Measurements from ENCODE around the gene PSMD4.
A peak's percentile ranks its signal among the peaks of the same experiment; 100 is the strongest.
"Not testable (repeated sequence)": the region's sequence is repeated elsewhere in the genome, so short reads cannot be mapped to it uniquely, and the experiment has no call there.

The PSMD4 gene

DNA sequence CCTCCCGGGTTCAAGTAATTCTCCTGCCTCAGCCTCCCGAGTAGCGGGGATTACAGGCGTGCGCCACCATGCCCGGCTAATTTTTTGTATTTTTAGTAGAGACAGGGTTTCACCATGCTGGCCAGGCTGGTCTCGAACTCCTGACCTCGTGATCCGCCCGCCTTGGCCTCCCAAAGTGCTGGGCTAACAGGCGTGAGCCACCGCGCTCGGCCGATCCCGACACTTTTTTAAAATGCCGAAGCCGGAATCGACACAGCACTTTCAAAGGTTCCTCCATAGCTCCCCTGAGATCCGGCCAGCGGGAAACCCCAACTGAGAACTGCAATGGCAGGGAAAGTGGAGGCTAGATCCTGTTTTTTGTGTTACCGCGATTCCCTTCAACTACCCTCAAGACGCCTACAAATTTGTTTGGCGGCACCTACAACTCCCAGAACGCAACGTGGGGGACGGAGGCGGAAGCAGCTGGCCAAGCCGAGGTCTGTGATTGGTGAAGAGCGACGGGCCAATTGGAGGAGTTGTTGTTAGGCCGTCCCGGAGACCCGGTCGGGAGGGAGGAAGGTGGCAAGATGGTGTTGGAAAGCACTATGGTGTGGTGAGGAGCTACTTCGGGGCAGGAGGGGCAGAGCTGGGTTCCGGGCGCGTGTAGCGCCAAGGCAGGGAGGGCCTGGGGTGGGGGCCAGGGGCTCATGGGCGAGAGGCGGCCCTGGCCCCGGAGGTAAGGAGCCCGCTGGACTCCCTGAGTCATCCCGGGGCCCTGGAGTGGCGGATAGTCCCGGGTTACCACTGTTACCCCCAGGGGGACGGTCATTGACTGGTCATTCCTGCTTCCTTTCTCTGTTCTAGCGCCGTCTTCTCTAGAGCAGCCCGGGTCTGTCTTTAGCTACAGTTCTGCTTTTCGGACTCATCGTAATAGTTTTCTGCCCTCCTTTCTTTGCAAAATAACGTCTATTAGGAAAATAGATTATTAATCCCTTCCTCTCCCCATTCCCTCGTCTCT is at the start of gene PSMD4:
Gene PSMD4, plus strand, starts transcription at position 518 of the 997 bp plus-strand sequence. Its CDS starts 49 bp downstream, at position 567.
- DNase-seq = peak; percentile 93

DNA sequence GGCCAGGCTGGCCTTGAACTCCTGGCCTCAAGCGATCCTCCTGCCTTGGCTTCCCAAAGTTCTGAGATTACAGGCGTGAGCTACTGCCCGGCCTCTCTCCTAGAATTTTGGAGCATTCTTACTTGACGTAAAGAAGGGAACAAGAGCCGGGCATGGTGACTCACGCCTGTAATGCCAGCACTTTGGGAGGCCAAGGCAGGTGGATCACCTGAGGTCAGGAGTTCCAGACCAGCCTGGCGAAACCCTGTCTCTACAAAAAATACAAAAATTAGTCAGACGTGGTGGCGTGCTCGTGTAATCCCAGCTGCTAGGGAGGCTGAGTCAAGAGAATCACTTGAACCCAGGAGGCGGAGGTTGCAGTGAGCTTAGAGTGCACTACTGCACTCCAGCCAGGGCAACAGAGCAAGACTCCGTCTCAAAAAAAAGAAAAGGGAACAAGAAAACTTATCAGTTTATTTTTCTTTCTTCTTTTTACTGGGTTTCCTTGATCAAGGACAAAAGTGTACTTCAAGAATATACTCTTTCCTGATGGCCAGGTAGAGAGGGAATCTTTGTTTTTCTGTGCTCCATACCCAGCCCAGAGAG is 49.1 kb upstream of the PSMD4 start:
- DNase-seq = not testable (repeated sequence)

DNA sequence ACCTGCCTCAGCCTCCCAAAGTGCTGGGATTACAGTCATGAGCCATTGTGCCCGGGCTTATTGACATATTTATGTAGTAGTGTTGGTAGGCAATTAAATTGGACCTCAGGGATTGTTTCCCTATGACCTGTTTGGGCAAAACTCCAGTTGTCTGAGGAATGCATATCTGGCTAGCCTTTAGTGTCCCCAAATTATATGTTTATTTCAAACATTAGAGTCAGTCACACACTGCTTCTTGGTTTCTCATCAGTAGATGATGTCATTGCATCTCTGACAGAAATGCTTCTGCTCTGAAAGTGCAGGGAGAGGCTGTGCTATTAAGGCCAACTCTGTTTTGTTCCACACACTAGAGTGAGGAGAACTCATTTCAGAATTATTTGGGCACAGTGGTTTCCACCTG is 43.7 kb upstream of the PSMD4 start:
- no peak for DNase-seq

DNA sequence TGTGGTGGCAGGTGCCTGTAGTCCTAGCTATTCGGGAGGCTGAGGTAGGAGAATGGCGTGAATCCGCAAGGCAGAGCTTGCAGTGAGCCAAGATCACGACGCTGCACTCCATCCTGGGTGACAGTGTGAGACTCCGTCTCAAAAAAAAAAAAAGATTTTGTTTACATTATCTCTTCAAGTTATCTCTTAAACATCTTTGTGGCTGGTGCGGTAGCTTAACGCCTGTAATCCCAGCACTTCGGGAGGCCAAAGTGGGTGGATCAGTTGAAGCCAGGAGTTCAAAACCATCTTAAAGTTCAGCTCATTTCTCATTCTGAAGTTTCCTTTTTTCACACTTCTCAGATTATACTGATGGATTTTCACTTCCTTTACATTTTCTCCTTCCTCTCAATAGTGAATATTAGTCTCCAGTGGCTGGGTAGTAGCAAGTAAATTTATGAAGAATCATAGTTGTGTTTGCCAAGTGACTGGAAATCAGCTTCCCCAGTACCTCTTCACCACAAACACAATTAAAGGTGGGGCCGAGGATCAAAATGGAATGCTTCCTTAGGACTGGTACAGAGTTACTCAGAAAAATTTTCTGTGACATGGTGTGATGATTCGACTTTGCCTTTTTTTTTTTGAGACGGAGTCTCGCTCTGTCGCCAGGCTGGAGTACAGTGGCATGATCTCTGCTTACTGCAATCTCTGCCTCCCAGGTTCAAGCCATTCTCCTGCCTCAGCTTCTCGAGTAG is 42.4 kb upstream of the PSMD4 start:
- DNase-seq = no peak

DNA sequence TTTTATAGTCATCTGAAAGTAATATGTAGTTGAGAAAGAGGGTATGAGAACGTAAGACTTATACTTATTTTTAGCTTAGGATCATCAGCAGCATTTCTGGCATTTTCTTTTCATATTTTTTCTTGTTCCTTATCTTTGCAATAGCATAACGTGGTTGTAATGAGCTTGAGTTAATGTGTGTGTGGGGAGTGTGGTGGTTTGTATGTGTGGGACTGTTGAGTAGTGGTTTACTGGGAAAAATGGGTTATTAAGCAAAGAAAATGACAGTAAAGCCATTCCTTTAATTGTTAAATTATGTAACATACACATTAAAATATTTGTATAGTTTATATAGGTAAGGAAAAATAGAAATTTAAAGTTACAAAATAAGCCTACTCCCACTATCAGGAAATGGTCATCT is 41.0 kb upstream of the PSMD4 start:
- no peak for DNase-seq

DNA sequence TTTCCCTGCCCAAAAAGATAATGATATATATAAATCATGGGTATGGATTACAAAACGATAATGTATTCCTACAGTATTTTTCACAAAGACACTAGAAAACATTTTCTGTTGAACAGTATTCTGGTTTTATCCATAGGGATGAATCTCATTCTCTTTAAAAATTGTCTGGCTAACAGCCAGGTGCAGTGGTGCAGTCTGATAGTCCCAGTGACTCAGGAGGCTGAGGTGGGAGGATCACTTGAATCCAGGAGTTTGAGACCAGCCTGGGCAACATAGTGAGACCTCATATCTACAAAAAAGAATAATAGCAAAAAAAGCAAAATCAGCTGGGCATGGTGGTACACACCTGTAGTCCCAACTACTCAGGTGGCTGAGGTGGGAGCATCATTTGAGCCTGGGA is 32.9 kb upstream of the PSMD4 start:
- no peak for DNase-seq

DNA sequence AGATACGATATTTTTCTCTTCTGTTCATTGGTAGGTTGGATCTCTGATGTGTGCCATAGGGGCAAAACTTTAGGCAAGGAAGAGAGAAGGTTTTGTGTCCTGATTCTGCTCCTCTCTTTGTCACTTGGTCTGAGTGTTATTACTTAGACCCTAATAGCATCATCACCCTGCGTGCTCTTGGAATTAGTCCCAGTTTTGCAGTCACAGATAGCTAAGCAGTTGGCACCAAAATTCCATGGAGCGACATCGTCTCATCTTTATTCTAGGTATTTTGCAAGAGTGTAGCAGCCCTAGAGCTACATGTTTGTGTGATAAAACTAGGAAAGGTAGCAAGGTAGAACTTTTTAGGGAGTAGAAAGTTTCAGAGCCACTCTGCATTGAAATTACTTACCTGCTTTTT is 32.4 kb upstream of the PSMD4 start:
- no peak for DNase-seq

DNA sequence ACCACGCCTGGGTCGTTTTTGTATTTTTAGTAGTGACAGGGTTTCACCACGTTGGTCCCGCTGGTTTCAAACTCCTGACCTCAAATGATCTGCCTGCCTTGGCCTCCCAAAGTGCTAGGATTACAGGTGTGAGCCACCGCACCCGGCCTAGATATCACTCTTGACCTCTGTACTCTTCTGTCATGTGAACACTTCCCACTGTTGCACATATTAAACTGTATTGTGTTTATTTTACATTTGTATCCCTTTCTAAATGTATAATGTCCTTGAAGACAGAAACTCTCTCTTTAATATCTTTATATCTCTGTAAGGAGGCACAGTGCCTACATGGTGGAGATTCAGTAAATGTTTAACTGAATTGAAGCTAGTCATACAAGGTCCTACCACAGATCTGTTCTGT is 19.3 kb upstream of the PSMD4 start:
- DNase-seq = no peak

DNA sequence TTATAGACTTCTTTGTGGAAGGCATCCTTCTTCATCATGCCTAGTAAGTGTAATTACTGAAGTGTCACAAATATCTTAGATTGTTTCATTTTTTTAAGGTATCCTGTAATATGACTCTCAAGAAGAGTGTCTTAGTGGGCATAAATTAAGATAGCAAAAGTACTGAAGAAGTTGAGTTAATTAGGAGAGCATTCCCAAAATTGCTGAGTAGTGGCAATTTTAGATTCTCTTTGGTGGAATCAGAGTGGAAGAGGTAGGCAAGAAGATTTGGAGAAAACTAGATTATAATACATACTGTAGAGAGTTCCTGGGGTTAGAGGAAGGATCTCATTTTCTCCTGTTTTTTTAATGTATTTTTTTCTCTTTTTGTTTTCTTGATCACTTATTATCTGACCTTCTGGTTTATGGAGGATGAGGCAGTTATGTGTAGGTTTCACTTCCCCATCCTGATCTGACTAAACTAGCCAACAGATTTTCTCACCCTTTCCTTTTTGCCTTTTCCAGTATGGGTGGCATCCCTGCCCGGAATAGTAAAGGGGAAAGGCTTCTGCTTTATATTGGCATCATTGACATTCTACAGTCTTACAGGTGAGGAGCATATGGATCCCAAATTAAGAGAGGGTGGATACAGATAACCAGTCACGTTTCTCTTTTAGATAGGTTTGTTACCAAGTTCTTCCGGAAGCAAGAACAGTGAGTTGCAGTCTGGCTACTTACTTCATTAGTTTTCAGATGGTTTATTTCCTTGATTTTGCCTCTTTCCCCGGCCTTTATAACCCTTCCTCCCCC is 16.7 kb upstream of the PSMD4 start:
- DNase-seq = no peak

DNA sequence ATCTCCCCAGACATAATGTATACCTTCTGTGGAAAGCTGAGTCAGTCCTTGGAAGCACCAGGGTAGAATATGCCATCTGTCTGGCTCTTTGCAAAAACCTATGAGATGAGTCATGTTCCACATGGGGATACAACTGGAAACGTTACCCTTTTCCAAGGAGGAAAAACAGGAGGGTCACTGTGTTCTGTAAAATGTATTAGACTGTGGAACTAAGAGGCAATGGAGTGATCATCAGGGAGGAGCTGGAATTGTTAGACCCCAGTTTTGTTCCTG is 16.1 kb upstream of the PSMD4 start:
- DNase-seq = no peak

DNA sequence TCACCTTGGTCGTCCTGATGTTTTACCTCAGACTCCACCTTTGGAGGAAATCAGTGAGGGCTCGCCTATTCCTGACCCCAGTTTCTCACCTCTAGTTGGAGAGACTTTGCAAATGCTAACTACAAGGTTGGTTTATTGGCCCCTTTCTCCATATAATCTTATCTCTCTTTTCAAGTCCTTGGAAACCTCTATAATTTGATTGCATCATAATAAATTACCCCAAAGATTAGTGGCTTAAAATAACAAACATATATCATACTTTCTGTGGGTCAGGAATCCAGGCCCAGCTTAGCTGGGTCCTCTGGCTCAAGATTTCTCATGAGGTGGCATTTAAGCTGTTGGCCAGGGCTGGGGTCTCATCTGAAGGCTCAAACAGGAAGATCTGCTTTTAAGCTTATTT is 12.1 kb upstream of the PSMD4 start:
- no peak for DNase-seq

DNA sequence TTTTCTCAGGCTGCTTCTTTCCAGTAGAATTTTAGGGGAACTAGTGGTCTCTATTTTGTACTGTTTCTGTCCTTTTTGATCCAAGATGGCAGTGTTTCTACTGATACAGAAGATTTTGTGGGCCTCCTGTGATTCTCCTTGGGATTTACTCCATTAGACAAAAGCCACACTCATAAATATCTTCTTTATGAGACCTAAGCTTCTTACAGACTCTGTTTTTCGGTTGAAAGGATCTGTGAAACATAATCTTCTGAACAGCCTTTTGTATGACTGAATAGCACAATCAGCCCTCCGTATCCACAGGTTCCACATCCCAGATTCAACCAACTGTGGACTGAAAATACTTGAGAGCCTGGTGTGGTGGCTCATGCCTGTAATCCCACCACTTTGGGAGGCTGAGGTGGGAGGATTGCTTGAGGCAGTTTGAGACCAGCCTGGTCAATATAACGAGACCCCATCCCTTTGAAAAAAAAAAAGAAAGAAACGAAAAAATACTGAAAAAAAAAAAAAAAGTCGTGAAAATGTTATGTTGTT is 10.8 kb upstream of the PSMD4 start:
- DNase-seq = no peak

DNA sequence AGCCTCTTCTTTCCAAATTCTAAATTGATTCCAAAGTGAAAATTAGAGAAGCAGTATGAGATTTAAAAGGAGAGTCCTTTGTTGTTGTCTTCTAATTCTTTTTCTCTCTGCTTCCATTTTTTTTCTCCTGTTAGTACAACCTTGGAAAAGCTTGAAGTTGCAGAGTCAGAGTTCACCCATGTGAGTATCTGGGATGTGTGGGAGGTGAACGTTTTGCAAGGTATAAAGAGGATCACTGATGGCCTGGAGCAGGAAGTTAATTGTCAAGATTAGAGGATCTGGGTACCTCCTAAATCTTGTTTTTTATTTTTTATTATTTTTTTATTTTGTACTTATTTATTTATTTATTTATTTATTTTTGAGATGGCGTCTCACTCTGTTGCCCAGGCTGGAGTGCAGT is 7.7 kb upstream of the PSMD4 start:
- no peak for DNase-seq

DNA sequence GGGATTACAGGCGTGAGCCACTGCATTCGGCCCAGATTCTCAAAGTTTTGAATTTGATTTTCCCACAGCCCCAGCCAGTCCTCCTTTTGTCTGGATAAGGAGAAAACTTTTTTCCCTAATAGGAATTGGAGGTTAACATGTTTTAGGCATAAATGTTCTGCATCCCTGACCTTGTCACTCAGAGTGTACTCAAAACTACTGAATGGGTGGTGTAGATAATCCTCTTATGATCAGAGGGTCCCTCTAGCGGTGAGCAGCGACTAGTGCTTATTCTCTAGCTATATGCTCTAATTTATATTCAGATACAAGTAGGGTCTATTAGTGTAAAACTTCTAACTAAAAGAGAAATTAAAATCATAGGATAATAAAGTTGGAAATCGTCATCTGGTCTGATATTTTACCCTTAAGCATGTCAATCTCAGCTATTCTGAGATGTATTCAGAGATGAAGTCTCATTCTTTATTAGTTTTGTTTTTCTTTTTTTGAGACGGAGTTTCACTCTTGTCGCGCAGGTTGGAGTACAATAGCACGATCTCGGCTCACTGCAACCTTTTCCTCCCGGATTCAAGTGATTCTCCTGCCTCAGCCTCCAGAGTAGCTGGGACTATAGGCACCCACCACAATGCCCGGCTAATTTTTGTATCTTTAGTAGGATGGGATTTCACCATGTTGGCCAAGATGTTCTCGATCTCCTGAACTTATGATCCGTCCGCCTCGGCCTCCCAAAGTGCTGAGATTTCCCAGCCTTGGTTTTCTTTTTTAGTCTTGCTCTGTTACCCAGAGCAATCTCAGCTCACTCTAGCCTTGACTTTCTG is 2.7 kb upstream of the PSMD4 start:
- peak; percentile 43 to 52 for DNase-seq

DNA sequence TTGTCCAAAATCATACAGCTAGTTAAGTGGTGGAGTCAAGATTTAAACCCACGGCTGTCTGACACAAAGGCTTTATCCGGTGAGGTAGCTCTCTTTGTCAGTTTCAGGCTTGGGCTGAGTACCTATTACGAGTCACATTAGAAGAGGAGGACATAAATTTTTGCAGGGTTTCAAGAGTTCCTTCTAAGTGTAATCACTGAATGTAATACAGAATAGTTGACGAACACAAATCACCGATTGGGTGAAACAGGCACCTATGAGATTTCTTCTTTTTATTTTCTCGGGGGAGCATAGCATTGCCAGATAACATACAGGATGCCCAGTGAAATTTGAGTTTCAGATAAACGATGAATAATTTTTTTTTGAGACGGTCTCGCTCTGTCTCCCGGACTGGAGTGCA is 847 bp downstream of the PSMD4 start:
- no peak for DNase-seq

DNA sequence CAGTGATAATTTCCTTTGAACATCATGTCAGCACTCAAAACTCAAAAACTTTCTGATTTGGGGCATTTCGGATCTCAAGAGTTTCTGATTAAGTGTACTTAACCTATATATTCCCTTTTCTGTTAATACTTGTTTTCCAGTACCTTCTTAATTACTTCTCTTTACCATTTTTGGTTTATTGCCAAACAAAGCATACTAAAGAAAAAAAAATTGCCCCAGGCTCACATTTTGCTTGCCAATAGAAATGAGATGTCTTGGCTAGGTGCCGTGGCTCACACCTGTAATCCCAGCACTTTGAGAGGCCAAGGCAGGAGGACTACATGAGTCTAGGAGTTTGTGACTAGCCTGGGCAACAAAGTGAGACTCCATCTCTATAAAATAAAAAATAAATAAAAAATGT is 4.8 kb downstream of the PSMD4 start:
- no peak for DNase-seq

DNA sequence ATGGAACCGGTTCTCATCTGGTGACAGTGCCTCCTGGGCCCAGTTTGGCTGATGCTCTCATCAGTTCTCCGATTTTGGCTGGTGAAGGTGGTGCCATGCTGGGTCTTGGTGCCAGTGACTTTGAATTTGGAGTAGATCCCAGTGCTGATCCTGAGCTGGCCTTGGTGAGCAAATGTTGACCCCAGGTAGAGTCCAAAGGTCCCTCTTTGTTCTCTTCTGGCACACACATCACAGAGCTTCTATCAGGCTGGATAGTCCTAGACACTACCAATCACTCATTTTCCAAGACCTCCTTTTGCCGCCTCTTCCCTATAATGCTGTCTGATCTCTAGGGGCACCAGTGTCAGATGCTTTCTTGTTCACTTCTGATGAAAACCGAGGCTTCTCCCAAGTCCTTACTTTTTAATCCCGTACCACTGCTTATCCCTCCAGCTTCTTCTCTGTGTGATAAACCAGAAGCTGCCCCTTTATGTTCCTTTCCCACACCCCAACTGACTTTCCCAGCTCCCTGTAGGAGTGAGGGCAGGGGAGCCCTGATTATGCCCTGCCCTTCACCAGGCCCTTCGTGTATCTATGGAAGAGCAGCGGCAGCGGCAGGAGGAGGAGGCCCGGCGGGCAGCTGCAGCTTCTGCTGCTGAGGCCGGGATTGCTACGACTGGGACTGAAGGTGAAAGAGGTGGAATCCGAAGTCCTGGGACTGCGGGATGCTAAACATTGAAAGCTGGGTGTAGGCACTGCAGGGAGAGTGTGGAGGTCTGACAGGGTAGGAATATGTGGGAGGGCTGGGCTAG is 11.1 kb downstream of the PSMD4 start:
- no peak for DNase-seq

DNA sequence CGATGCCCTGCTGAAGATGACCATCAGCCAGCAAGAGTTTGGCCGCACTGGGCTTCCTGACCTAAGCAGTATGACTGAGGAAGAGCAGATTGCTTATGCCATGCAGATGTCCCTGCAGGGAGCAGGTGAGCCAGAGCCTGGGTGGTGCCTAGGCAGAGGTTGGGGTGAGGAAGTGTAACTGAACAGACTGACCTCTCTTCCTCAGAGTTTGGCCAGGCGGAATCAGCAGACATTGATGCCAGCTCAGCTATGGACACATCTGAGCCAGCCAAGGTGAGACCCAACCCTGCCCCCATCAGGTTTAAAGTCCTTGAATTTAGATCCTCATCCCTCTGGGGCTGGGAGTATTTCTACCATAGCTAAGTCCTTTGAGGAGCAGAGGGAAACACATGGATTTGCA is 11.8 kb downstream of the PSMD4 start:
- no peak for DNase-seq

DNA sequence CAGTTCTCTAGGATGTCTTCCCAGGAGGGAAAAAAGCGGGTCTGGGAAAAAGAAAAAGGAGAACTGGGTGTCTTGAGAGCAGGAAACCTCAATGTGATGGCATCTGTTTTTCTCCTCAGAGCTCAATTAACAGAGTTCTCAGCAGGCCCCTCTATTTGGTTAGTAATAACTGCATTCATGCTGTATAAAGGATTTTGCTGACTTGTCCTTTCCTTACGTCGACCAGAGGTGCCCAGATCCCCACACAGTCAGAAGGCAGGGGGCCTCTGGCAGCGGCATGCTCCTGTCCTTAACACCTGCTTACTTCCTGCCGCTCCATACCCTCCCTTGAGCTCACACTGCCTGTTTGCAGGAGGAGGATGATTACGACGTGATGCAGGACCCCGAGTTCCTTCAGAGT is 12.3 kb downstream of the PSMD4 start:
- DNase-seq = no peak

DNA sequence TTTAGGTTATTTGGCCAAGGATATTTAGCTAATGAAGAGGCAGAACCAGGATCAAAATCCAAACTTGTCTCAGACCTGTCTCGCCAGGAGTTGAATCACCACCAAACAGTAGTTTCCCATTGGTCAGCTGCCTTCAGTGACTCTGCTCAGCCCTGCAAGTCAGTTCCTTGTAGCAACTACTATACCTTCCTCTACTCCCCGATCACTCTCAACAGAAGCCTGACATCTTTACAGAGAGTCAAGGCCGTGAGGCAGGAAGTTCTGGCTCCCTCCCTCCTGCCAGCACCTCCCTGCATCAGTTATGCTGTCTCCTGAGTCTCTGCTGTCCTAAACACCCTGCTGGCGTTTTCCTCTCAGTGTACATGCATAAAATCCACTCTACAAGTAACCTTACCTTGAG is 13.2 kb downstream of the PSMD4 start:
- no peak for DNase-seq

DNA sequence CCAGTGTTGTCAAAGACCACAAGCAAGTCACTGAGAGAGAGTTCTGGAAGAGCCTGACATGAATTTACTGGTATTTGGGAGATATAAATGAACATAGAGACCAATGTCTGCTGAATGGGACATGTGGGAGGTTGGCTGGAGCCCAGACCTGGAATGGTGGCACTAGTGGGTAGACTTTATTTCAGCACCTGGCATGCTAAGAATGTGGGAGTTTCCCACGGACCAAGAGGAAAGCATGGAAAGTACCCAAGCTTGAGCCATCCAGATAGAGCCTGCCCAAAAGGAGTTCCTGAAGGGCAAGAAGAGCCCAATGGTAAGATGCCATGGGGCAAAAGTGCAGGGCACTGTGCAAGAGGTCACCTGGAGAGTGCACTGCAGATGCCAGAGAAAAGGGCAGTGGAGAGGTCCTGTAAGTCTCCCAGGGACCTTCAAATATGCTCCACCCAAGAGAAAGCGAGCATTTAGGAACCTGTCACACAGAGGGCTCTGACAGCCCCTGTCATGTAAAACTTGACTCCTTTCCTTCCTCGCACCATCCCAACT is 19.5 kb downstream of the PSMD4 start:
- DNase-seq = no peak

Data from NCI-H1930 (cell line).